ENCODE measurements around the gene OLA1. TPM values are rescaled to one million over a fixed set of nuclear protein-coding genes. Genes with fewer than 3 reads are reported as not detected.

The OLA1 gene
- total and polyA plus RNA-seq, 2 of the 13 experiments (the other 11 are each of a cell fraction or from before 2014, with no cell fraction given): 153 to 241 TPM

DNA sequence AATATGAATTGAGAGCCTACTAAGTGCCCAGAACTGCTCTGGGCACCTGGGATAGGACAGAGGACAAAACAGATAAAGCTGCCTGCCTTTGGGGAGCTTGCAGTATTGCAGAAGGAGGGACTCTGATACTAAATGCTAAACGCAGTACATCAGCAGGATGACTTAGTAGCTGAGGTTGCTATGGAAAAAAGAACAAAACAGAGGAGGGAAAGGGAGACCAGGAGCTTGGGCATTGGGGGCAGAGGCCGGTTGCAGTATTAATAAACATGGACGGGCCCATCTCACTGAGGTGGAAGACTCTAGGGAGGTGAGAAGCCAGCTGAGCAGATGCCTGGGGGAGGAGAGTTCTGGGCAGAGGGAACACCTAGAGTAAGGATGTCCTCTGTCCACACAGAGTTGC lies 217.1 kb downstream of the OLA1 start:
- H3K36me3 ChIP-seq (replicated peaks in 1 of 2; ENCODE audit: control insufficient read depth in 1 of 2, insufficient read depth in 2 of 2, low read length in 2 of 2): no peaks in the 10 kb centered on the region
- FAIRE-seq (no peak), DNase-seq (ENCODE audit: low spot score) (no peak), ATAC-seq (no peak)
- in situ Hi-C loops (cut with HindIII; ENCODE audit: extremely low pct_ligation_motif_present, low pct_unique_long_range_greater_than_20kb) (no loop called here), intact Hi-C loops (cut with micrococcal nuclease; ENCODE audit: unreplicated experiment) (no loop called here)
- TF ChIP-seq, protein P1, sequence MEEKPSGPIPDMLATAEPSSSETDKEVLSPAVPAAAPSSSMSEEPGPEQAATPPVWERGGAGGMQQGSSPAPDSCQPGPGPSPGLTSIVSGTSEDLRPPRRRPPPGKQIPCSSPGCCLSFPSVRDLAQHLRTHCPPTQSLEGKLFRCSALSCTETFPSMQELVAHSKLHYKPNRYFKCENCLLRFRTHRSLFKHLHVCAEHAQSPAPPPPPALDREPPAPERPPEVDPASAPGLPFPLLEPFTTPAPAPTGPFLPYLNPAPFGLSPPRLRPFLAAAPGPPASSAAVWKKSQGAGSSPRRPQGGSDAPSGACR (CRISPR knock-in tag; IDR thresholded peaks at IDR 0.05): no peak
- no peak for TF ChIP-seq MTERF4 (CRISPR knock-in tag; IDR thresholded peaks at IDR 0.05)
- no peak for TF ChIP-seq ZNF333 (CRISPR knock-in tag; IDR thresholded peaks at IDR 0.05; ENCODE audit: borderline replicate concordance)
- no peak for TF ChIP-seq CBFB (CRISPR knock-in tag; IDR thresholded peaks at IDR 0.05)
- no peak for TF ChIP-seq FOXK1 (CRISPR knock-in tag; IDR thresholded peaks at IDR 0.05; ENCODE audit: borderline replicate concordance, low read depth)
- no peak for TF ChIP-seq ZNF205 (CRISPR knock-in tag; IDR thresholded peaks at IDR 0.05)
- no peak for TF ChIP-seq NFKBIZ (CRISPR knock-in tag; IDR thresholded peaks at IDR 0.05)
- TF ChIP-seq SAFB2 (CRISPR knock-in tag; IDR thresholded peaks at IDR 0.05; ENCODE audit: borderline replicate concordance, low read depth): no peak
- no peak for TF ChIP-seq SRSF1 (optimal IDR thresholded peaks at IDR 0.05; ENCODE audit: low read depth, low read length)
- TF ChIP-seq THAP11 (CRISPR knock-in tag; IDR thresholded peaks at IDR 0.05): no peak
- no peak for TF ChIP-seq HNRNPUL1 (IDR thresholded peaks at IDR 0.05; ENCODE audit: low read depth, low read length)
- no peak for TF ChIP-seq KAT7 (CRISPR knock-in tag; IDR thresholded peaks at IDR 0.05; ENCODE audit: borderline replicate concordance)
- TF ChIP-seq HOXA5 (CRISPR knock-in tag; IDR thresholded peaks at IDR 0.05): no peak
- no peak for TF ChIP-seq KLF9 (CRISPR knock-in tag; IDR thresholded peaks at IDR 0.05; ENCODE audit: low read depth)
- no peak for TF ChIP-seq ZBTB39 (CRISPR knock-in tag; IDR thresholded peaks at IDR 0.05)
- TF ChIP-seq MTF1 (CRISPR knock-in tag; IDR thresholded peaks at IDR 0.05): no peak
- TF ChIP-seq FOXJ3 (CRISPR knock-in tag; IDR thresholded peaks at IDR 0.05; ENCODE audit: borderline replicate concordance): no peak
- no peak for TF ChIP-seq KMT2B (CRISPR knock-in tag; IDR thresholded peaks at IDR 0.05)
- TF ChIP-seq ARID2 (CRISPR knock-in tag; IDR thresholded peaks at IDR 0.05; ENCODE audit: borderline replicate concordance): no peak
- TF ChIP-seq GTF3A (CRISPR knock-in tag; conservative IDR thresholded peaks at IDR 0.05): no peak
- no peaks in the 10 kb centered on the region for H4K20me1 ChIP-seq (ENCODE audit: insufficient read depth, low read length)
- no peak overlapping the region for H3K4me3 ChIP-seq (replicated peaks in 1 of 3; ENCODE audit: insufficient read depth in 1 of 3, low read depth in 2 of 3, low read length in 3 of 3)
- CTCF ChIA-PET (ENCODE audit: low intra/inter-chr PET ratio, low total read pairs): no interaction called here
- no peak overlapping the region for H3K27ac ChIP-seq (ENCODE audit: extremely low read length, insufficient read depth, low read length)
- 34% methylated on average over 3 of the region's 3 CpGs for WGBS (ENCODE audit: low lambda C conversion rate)
- H3K4me1 ChIP-seq (ENCODE audit: insufficient read depth, low read length): peaks cover 18% of the 10 kb centered on the region
- H3K9me3 ChIP-seq (ENCODE audit: low read length): no peaks in the 10 kb centered on the region
- no peak overlapping the region for H3K4me2 ChIP-seq (ENCODE audit: low read depth, low read length)
- no peak overlapping the region for H2AFZ ChIP-seq (ENCODE audit: low read length)
- no peaks in the 10 kb centered on the region for H3K79me2 ChIP-seq (ENCODE audit: insufficient read depth, low read length)
- BruUV-seq (replicated peaks): no TSS peak
- peaks cover 0 to 14% of the 10 kb centered on the region in 2 experiments; a peak in 2 of 5 replicates for H3K27me3 ChIP-seq (ENCODE audit: control insufficient read depth in 1 of 2, insufficient read depth in 2 of 2, low read length in 2 of 2)
- POLR2A ChIA-PET: no interaction called here
- H3K9ac ChIP-seq (ENCODE audit: insufficient read depth, low read depth, low read length): no peak overlapping the region

All from HepG2 (cell line).